ENCODE measurements around the gene STAC. TPM values are rescaled to one million over a fixed set of nuclear protein-coding genes. Genes with fewer than 3 reads are reported as not detected.
"Not testable (repeated sequence)": the region's sequence is repeated elsewhere in the genome, so short reads cannot be mapped to it uniquely, and the experiment has no call there.

STAC gene
- total RNA-seq, 1 donor from 2014 or later = 21.7 TPM

- no peak for TF ChIP-seq CTCF (conservative IDR thresholded peaks at IDR 0.05; ENCODE audit: low read depth, low read length)
- no peak overlapping the region for H3K4me3 ChIP-seq (ENCODE audit: low read depth, low read length)
- DNase-seq (ENCODE audit: low read depth) = peak; percentile 3
These were observed 81.3 kb downstream of the STAC start for GRCh38 chr3:36461597-36461996.

- not testable (repeated sequence) for DNase-seq (ENCODE audit: low read depth)
These were observed 91.7 kb downstream of the STAC start for GRCh38 chr3:36472045-36472444.

DNA sequence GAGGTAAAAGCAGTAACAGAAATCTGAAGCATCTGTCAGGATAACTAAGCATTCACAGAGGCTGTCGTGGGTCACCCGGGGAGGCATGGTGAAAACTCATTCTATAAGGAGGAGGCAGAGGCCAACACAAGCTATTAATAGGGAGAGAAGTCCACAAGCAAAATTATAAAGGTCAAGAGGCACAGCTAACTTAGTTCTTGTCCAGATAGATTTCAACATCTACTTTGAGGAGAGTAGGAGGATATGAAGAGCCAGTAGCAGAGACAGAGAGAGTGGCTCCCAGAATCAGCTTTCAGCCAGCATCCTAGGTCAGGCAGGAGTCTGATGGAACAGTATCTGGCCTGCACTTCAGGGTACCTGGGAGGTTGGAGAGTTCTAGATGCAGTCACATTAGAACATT is 95.3 kb downstream of the STAC start:
- no peak for DNase-seq (ENCODE audit: low read depth)
- no peak for TF ChIP-seq CTCF (conservative IDR thresholded peaks at IDR 0.05; ENCODE audit: low read depth, low read length)
- no peak overlapping the region for H3K4me3 ChIP-seq (ENCODE audit: low read depth, low read length)

More at GRCh38 chr3:36472045-36472444, 91.7 kb downstream of the STAC start:
- H3K4me3 ChIP-seq (ENCODE audit: low read depth, low read length) = not testable (repeated sequence)

DNA sequence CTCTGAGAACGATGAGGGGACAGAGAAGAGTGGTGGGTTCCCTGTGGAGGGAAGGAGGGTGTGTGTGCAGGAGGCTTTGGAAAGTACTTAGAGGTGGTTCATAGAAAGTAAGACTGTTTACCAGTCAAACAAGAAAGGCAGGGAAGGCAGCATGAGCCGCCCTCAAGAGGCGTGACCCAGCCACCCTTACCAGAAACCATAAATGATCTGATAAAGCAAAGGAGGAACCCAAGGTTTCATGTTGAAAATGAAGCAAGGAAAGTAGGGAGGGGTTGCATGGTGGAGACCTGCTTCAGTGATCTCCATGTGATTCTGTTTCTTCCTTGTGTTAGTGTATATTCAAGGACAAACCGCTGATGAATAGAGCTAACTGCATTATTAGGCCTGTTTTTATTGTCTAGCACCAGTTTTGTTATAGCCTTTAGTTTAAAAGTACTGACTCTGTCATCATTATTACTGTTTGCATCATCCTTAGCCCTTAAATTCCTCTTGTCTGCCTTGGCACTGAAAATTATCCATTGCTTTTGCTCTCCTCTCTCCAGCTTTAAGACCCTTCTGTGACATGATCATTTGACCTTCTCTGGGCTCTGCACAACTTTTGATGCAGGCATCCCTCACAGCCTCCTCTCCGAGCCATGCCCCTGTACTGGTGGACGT is 96.1 kb downstream of the STAC start:
- no peak for DNase-seq (ENCODE audit: low read depth)
- no peak overlapping the region for H3K4me3 ChIP-seq (ENCODE audit: low read depth, low read length)
- no peak for TF ChIP-seq CTCF (conservative IDR thresholded peaks at IDR 0.05; ENCODE audit: low read depth, low read length)

GRCh38 chr3:36477655-36478054 is 97.4 kb downstream of the STAC start:
- H3K4me3 ChIP-seq (ENCODE audit: low read depth, low read length) = no peak overlapping the region
- TF ChIP-seq CTCF (conservative IDR thresholded peaks at IDR 0.05; ENCODE audit: low read depth, low read length) = no peak
- DNase-seq (ENCODE audit: low read depth) = no peak

GRCh38 chr3:36480911-36481648 is 100.8 kb downstream of the STAC start:
- no peak for TF ChIP-seq CTCF (conservative IDR thresholded peaks at IDR 0.05; ENCODE audit: low read depth, low read length)
- DNase-seq (ENCODE audit: low read depth) = no peak

GRCh38 chr3:36482256-36482655 is 102.0 kb downstream of the STAC start:
- no peak for TF ChIP-seq CTCF (conservative IDR thresholded peaks at IDR 0.05; ENCODE audit: low read depth, low read length)
- H3K4me3 ChIP-seq (ENCODE audit: low read depth, low read length) = no peak overlapping the region
- no peak for DNase-seq (ENCODE audit: low read depth)

More at GRCh38 chr3:36480911-36481648, 100.8 kb downstream of the STAC start:
- H3K4me3 ChIP-seq (ENCODE audit: low read depth, low read length) = no peak overlapping the region
